Neuronal stem cell (in vitro differentiated cells): ENCODE measurements around the gene NAT16.

Source experiments
- DNase-seq: peaks from one replicate; pipeline ENCODE4 v3.0.0-alpha.2; 2013; ENCODE audit warnings: low spot score
- H2AFZ ChIP-seq: one replicate; pipeline ENCODE4 v1.6.1; 2013; ENCODE audit warnings: mild to moderate bottlenecking, low read length, inconsistent platforms
- H2AK5ac ChIP-seq: 2 replicates; pipeline ENCODE4 v1.6.1; 2013; ENCODE audit warnings: low read depth, mild to moderate bottlenecking, inconsistent platforms, low read length, moderate library complexity, mixed read lengths
- H2BK120ac ChIP-seq: 2 replicates; pipeline ENCODE4 v1.6.1; 2013; ENCODE audit warnings: low read depth, mild to moderate bottlenecking, inconsistent platforms, low read length, moderate library complexity, mixed read lengths
- H2BK12ac ChIP-seq: one replicate; pipeline ENCODE4 v1.6.1; 2013; ENCODE audit warnings: low read length, inconsistent platforms
- H2BK15ac ChIP-seq: 2 replicates; pipeline ENCODE4 v1.6.1; 2013; ENCODE audit warnings: mild to moderate bottlenecking, low read length, inconsistent platforms, mixed read lengths
- H2BK5ac ChIP-seq: one replicate; pipeline ENCODE4 v1.6.1; 2013; ENCODE audit warnings: inconsistent platforms, mild to moderate bottlenecking, low read length, moderate library complexity
- H3K14ac ChIP-seq: one replicate; pipeline ENCODE4 v1.6.1; 2013; ENCODE audit warnings: low read length, inconsistent platforms
- H3K18ac ChIP-seq: 2 replicates; pipeline ENCODE4 v1.6.1; 2013; ENCODE audit warnings: low read length, inconsistent platforms
- H3K23ac ChIP-seq: 2 replicates; pipeline ENCODE4 v1.6.1; 2013; ENCODE audit warnings: low read depth, mild to moderate bottlenecking, mixed read lengths, low read length, inconsistent platforms; ENCODE audit not compliant: poor library complexity
- H3K27ac ChIP-seq: replicated peaks from 3 replicates; pipeline ENCODE4 v1.5.1; 2013; ENCODE audit warnings: low read length, inconsistent platforms
- H3K27me3 ChIP-seq, 3 experiments: 2 replicates each; pipeline ENCODE4 v1.6.1; 2013; ENCODE audit warnings: low read length in 3 of 3, mild to moderate bottlenecking in 2 of 3, inconsistent platforms in 1 of 3, low read depth in 1 of 3, mixed read lengths in 1 of 3, moderate library complexity in 1 of 3; ENCODE audit not compliant: control insufficient read depth in 3 of 3, insufficient read depth in 3 of 3
- H3K36me3 ChIP-seq, 2 donors: replicated peaks in 1 of 2; 2 replicates each; pipeline ENCODE4 v1.6.1; 2013; ENCODE audit warnings: low read length in 2 of 2; ENCODE audit not compliant: control insufficient read depth in 2 of 2, insufficient read depth in 2 of 2
- H3K4ac ChIP-seq: 2 replicates; pipeline ENCODE4 v1.6.1; 2013; ENCODE audit warnings: inconsistent platforms, mild to moderate bottlenecking, low read length, moderate library complexity
- H3K4me1 ChIP-seq, 2 donors: 1 replicate in 1 of 2; 2 replicates in 1 of 2; pipeline ENCODE4 v1.6.1; 2013; ENCODE audit warnings: low read length in 2 of 2, low read depth in 1 of 2; ENCODE audit not compliant: control insufficient read depth in 2 of 2, insufficient read depth in 1 of 2
- H3K4me2 ChIP-seq: one replicate; pipeline ENCODE4 v1.6.1; 2013; ENCODE audit warnings: mild to moderate bottlenecking, low read length, inconsistent platforms; ENCODE audit not compliant: insufficient read depth, poor library complexity, severe bottlenecking
- H3K4me3 ChIP-seq, 2 donors: 2 replicates each; pipeline ENCODE4 v1.5.1; 2013; ENCODE audit warnings: low read length in 2 of 2, mild to moderate bottlenecking in 2 of 2, inconsistent platforms in 1 of 2, moderate library complexity in 1 of 2
- H3K79me1 ChIP-seq: one replicate; pipeline ENCODE4 v1.6.1; 2013; ENCODE audit warnings: low read depth, mild to moderate bottlenecking, inconsistent platforms, low read length, moderate library complexity
- H3K9ac ChIP-seq: one replicate; pipeline ENCODE4 v1.6.1; 2013; ENCODE audit warnings: mild to moderate bottlenecking, low read depth, low read length, inconsistent platforms; ENCODE audit not compliant: poor library complexity
- H3K9me3 ChIP-seq, 2 donors: replicated peaks in 1 of 2; 2 replicates each; pipeline versions ENCODE3 to v1.6.1; 2013; ENCODE audit warnings: low read length in 2 of 2, mild to moderate bottlenecking in 2 of 2, inconsistent platforms in 1 of 2, low read depth in 1 of 2, mixed read lengths in 1 of 2, moderate library complexity in 1 of 2; ENCODE audit not compliant: control insufficient read depth in 2 of 2, insufficient read depth in 1 of 2
- H4K8ac ChIP-seq: one replicate; pipeline ENCODE4 v1.6.1; 2013; ENCODE audit warnings: low read depth, mild to moderate bottlenecking, inconsistent platforms, low read length, moderate library complexity
- H4K91ac ChIP-seq: one replicate; pipeline ENCODE4 v1.6.1; 2013; ENCODE audit warnings: low read length, low read depth, mild to moderate bottlenecking, inconsistent platforms; ENCODE audit not compliant: poor library complexity
- WGBS, 2 donors: extraction: QIAGEN DNeasy Blood & Tissue Kit; methylation state at CpG; one replicate each; pipeline ENCODE4 v1.1.7; 2013; ENCODE audit warnings: missing lambda C conversion rate in 2 of 2, mixed read lengths in 1 of 2; ENCODE audit not compliant: insufficient read length in 2 of 2, insufficient replicate concordance in 1 of 2; ENCODE audit errors: extremely low coverage in 2 of 2; 5-methylcytosine and 5-hydroxymethylcytosine counted together

The NAT16 gene

GRCh38 chr7:101165075-101165957, 14.8 kb downstream of the NAT16 start, which contains the start of gene VGF:
TSS of gene VGF (minus strand) at chr7:101165569. CDS start at chr7:101164843, 726 bp downstream.
- H3K27me3 ChIP-seq, result peaks cover 20 to 67% (median 35%) of the 10 kb centered on the region in 3 experiments
- peak within 1 kb of the TSS; percentile 31 for H2AFZ ChIP-seq
- WGBS, 2 donors, result no CpG with 5 or more reads among the region's 74 CpGs

DNA sequence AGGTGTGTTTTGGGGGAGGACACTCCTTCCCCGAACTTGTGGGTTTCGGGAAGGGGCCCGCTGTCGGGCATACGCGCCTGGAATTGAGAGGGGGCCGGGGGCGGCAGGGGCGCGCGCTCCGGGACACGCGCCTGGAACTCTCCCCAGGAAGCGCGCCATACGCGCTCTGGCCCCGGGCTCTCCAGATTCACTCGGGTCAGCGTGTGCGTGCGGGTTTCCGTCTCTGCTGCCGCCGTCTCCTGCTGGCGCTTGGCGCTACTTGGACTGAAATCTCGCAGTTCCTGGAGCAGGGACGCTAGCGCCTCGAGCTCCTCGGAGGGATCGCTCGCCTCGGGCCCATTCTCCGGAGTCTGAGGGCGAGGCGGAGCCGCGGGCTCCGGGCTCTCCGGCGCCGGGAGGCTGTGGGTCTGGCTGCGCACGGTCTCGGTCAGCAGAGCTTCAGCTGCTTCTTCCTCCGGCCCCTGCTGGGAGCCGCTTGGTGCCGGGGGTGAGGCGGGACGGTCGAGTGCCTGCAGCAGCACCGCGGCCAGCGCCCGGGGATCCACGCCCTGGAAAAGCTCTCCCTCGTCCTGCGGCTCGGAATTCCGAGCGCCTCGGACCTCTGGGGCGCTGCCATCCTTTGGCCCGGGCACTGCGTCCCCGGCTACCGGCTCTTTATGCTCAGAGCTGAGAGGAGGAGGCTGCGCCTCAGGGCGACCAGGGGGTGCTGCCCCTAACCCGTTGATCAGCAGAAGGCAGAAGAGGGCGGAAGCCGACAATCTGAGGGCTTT, 15.8 kb downstream of the NAT16 start:
- Histone ChIP-seq H4K8ac (no peak overlapping the region), H2BK12ac (no peak overlapping the region), H3K36me3 (peaks cover under 1 to 10% of the 10 kb centered on the region in 2 donors), H2BK5ac (no peak overlapping the region), H3K4me2 (peak overlapping the region; percentile 94), H3K79me1 (no peaks in the 10 kb centered on the region), H2BK15ac (no peak overlapping the region), H2AK5ac (no peak overlapping the region), H3K4me1 (peaks cover 41 to 62% of the 10 kb centered on the region in 2 donors), H3K4me3 (peak overlapping the region; percentile 59 to 76), H3K27me3 (peaks cover 10 to 56% (median 26%) of the 10 kb centered on the region in 3 experiments), H4K91ac (no peak overlapping the region), H3K9ac (peak overlapping the region; percentile 68), H3K4ac (no peak overlapping the region), H3K23ac (peak overlapping the region; percentile 92), H3K27ac (no peak overlapping the region), H2BK120ac (no peak overlapping the region), H3K14ac (no peak overlapping the region), H3K9me3 (no peaks in the 10 kb centered on the region), H2AFZ (peak overlapping the region; percentile 86), H3K18ac (peak overlapping the region; percentile 87)
- DNase-seq, result no peak
- no CpG with 5 or more reads among the region's 75 CpGs for WGBS, 2 donors

More at GRCh38 chr7:101165075-101165957, 14.8 kb downstream of the NAT16 start, which contains the start of gene VGF:
- H3K14ac ChIP-seq, result peak within 1 kb of the TSS; percentile 25
- no peak within 1 kb of the TSS for H2BK12ac ChIP-seq
- no peaks in the 10 kb centered on the region for H3K79me1 ChIP-seq
- H3K36me3 ChIP-seq, result peaks cover 0 to under 1% of the 10 kb centered on the region in 2 donors
- H4K91ac ChIP-seq, result no peak within 1 kb of the TSS
- H3K27ac ChIP-seq, result no peak within 1 kb of the TSS
- peak within 1 kb of the TSS; percentile 92 for H3K23ac ChIP-seq
- H3K18ac ChIP-seq, result no peak within 1 kb of the TSS
- peak within 1 kb of the TSS; percentile 59 to 76 for H3K4me3 ChIP-seq
- peaks cover 46 to 72% of the 10 kb centered on the region in 2 donors for H3K4me1 ChIP-seq
- DNase-seq, result peak; percentile 95
- H3K9me3 ChIP-seq, result no peaks in the 10 kb centered on the region
- no peak within 1 kb of the TSS for H4K8ac ChIP-seq
- H3K4me2 ChIP-seq, result peak within 1 kb of the TSS; percentile 85
- H3K4ac ChIP-seq, result no peak within 1 kb of the TSS
- H2AK5ac ChIP-seq, result no peak within 1 kb of the TSS
- no peak within 1 kb of the TSS for H2BK120ac ChIP-seq
- no peak within 1 kb of the TSS for H2BK5ac ChIP-seq
- no peak within 1 kb of the TSS for H2BK15ac ChIP-seq
- no peak within 1 kb of the TSS for H3K9ac ChIP-seq

- Histone ChIP-seq H3K36me3 (peaks cover 1 to 18% of the 10 kb centered on the region in 2 donors), H4K91ac (no peak overlapping the region), H3K4me2 (peak overlapping the region; percentile 94), H3K27ac (no peak overlapping the region), H2AFZ (peak overlapping the region; percentile 86), H2BK120ac (no peak overlapping the region), H3K79me1 (no peaks in the 10 kb centered on the region), H3K9me3 (no peaks in the 10 kb centered on the region), H2BK12ac (peak overlapping the region; percentile 53), H3K9ac (peak overlapping the region; percentile 89), H3K23ac (peak overlapping the region; percentile 90), H4K8ac (no peak overlapping the region), H3K4ac (no peak overlapping the region), H3K27me3 (peaks cover 5 to 49% (median 21%) of the 10 kb centered on the region in 3 experiments), H3K4me1 (peaks cover 36 to 54% of the 10 kb centered on the region in 2 donors), H3K4me3 (peak overlapping the region; percentile 59 to 78), H2AK5ac (no peak overlapping the region), H3K14ac (peak overlapping the region; percentile 21), H3K18ac (peak overlapping the region; percentile 95), H2BK5ac (no peak overlapping the region), H2BK15ac (no peak overlapping the region)
- no CpG with 5 or more reads among the region's 92 CpGs for WGBS, 2 donors
- DNase-seq, result no peak
These were observed 16.6 kb downstream of the NAT16 start for GRCh38 chr7:101163279-101164070.
